ENCODE measurements around the gene RBM4. TPM values are rescaled to one million over a fixed set of nuclear protein-coding genes. Genes with fewer than 3 reads are reported as not detected.
"Not testable (repeated sequence)": the region's sequence is repeated elsewhere in the genome, so short reads cannot be mapped to it uniquely, and the experiment has no call there.

The RBM4 gene
- total RNA-seq, 4 donors from 2014 or later: 62.4 to 117 (median 69.2) TPM

DNA sequence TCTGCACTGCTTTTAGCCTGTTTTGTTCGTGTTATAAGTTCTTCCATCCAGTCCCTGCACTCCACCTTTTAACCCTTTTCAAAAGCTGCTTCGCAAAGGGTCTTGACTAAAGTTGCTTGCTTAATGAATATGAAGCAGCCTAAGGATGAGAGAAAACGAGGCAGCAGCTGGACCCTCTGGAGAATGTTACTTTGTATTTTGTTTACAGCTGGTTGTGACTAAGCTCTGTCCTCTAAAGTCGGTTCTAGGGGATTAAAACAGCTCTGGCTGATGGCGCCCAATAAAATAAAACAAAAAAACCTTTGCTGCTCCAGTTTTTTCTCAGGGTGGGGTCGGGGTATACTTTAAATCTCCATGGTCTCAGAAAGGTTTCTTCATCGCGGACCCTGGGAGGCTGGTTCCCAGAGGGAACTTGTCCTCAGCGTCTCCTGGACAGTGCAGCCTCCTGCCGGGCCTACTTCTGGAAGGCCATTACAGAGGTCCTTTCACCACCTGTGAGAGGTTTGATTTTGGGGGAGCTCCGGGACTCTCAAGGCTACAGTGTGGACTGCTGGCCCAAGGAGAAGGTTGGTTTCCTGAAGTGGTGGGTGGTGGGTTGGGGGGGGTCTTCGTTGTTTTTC lies 836 bp upstream of the RBM4 start:
- H3K4me1 ChIP-seq: peaks cover 41 to 49% of the 10 kb centered on the region in 2 donors
- peak overlapping the region; percentile 90 to 94 (median 92) for H3K27ac ChIP-seq
- DNase-seq (no peak), ATAC-seq (peak; percentile 17 to 19)
- no peak for TF ChIP-seq CTCF (IDR thresholded peaks at IDR 0.05 in 4 of 5, conservative IDR thresholded peaks at IDR 0.05 in 1 of 5)
- TF ChIP-seq POLR2A (IDR thresholded peaks at IDR 0.05): no peak
- H3K27me3 ChIP-seq: no peaks in the 10 kb centered on the region
- intact Hi-C loops (cut with DNase I; ENCODE audit: low total_unique reads): loop anchor here (1.0 to 5.0 kb wide), 3 partner anchors 21 to 170 kb away; partner anchors contain the start of genes PELI3, RBM14 and RBM4B
- no peaks in the 10 kb centered on the region for H3K9me3 ChIP-seq
- in situ Hi-C loops (cut with MboI; ENCODE audit: low sequenced_read_pairs in 4 of 4): no loop called here
- peak overlapping the region; percentile 72 to 90 (median 84) for H3K4me3 ChIP-seq
- peaks cover 0 to 8% of the 10 kb centered on the region in 2 donors for H3K36me3 ChIP-seq

GRCh38 chr11:66639066-66639813 lies 737 bp downstream of the RBM4 start:
- no peak for TF ChIP-seq CTCF (IDR thresholded peaks at IDR 0.05 in 4 of 5, conservative IDR thresholded peaks at IDR 0.05 in 1 of 5)
- no peak for DNase-seq
- peaks cover 0 to 18% of the 10 kb centered on the region in 2 donors for H3K36me3 ChIP-seq

DNA sequence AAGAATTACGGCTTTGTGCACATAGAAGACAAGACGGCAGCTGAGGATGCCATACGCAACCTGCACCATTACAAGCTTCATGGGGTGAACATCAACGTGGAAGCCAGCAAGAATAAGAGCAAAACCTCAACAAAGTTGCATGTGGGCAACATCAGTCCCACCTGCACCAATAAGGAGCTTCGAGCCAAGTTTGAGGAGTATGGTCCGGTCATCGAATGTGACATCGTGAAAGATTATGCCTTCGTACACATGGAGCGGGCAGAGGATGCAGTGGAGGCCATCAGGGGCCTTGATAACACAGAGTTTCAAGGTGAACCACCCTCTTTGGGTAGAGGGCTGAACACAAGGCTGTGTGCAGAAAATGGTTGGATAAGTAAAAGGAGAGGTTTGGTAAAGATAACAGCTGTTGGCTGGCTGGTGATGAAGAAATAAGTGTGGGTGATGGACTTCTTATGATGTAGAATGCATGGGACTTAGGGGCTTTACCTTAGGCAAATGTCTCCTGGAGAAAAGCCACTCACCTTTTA lies 1.4 kb downstream of the RBM4 start:
- in situ Hi-C loops (cut with MboI; ENCODE audit: low sequenced_read_pairs in 4 of 4); H3K27me3 ChIP-seq; DNase-seq; ATAC-seq; H3K9me3 ChIP-seq: not testable (repeated sequence)
- Histone ChIP-seq H3K36me3 (peaks cover 0 to 25% of the 10 kb centered on the region in 2 donors), H3K4me3 (peak overlapping the region; percentile 26 to 90 (median 84)), H3K27ac (peak overlapping the region; percentile 90 to 94 (median 92)), H3K4me1 (peaks cover 64 to 71% of the 10 kb centered on the region in 2 donors)
- intact Hi-C loops (cut with DNase I; ENCODE audit: low total_unique reads): loop anchor here (5.0 kb wide), 1 partner anchor 173 kb away; the partner anchor contains the start of gene PELI3

More at GRCh38 chr11:66639066-66639813, 737 bp downstream of the RBM4 start:
- peaks cover 57 to 64% of the 10 kb centered on the region in 2 donors for H3K4me1 ChIP-seq
- in situ Hi-C loops (cut with MboI; ENCODE audit: low sequenced_read_pairs in 4 of 4) (no loop called here), intact Hi-C loops (cut with DNase I; ENCODE audit: low total_unique reads) (loop anchor here (5.0 kb wide), 1 partner anchor 172 kb away; the partner anchor contains the start of gene PELI3)
- H3K27me3 ChIP-seq: no peaks in the 10 kb centered on the region
- H3K4me3 ChIP-seq: peak overlapping the region; percentile 73 to 90 (median 84)
- peak in 1 of 2 donors; percentile 7 for ATAC-seq
- H3K9me3 ChIP-seq: no peaks in the 10 kb centered on the region
- peak overlapping the region; percentile 90 to 94 (median 92) for H3K27ac ChIP-seq

DNA sequence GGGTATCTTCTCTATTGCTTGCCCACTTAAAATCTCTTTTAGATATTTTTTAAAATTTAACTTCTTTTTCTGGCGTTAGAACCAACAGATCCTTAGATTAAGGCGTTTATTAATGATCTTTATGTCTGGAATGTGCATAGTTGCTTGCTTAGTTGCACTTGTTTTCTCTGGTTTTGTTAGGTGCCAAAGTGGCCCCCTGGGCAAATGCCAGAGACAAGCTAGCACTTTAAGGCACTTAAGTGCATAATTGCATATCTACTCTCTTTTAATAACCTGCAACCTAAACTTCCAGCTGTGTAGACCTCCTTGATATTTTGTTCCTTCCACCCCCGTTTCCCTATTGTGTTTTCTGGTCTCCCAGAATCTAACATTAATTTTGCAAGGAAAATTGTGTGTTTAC lies 3.3 kb downstream of the RBM4 start:
- intact Hi-C loops (cut with DNase I; ENCODE audit: low total_unique reads) (no loop called here), in situ Hi-C loops (cut with MboI; ENCODE audit: low sequenced_read_pairs in 4 of 4) (no loop called here)
- H3K27ac ChIP-seq: peak overlapping the region; percentile 90 to 94 (median 92)
- H3K4me3 ChIP-seq: peak overlapping the region; percentile 26 to 90 (median 84)
- no peaks in the 10 kb centered on the region for H3K9me3 ChIP-seq
- H3K27me3 ChIP-seq: no peaks in the 10 kb centered on the region
- no peak for ATAC-seq
- no peak for DNase-seq
- peaks cover 83 to 85% of the 10 kb centered on the region in 2 donors for H3K4me1 ChIP-seq
- H3K36me3 ChIP-seq: peaks cover 0 to 44% of the 10 kb centered on the region in 2 donors
- TF ChIP-seq POLR2A (IDR thresholded peaks at IDR 0.05): no peak
- TF ChIP-seq CTCF (IDR thresholded peaks at IDR 0.05 in 4 of 5, conservative IDR thresholded peaks at IDR 0.05 in 1 of 5): no peak

All from gastrocnemius medialis (tissue), 4 donors.